ENCODE data around the gene RAD50.
"Not testable (repeated sequence)": the region's sequence is repeated elsewhere in the genome, so short reads cannot be mapped to it uniquely, and the experiment has no call there.

Gene RAD50

GRCh38 chr5:132576123-132576522 is 19.3 kb downstream of the RAD50 start:
- peaks cover 5% of the 10 kb centered on the region for H3K9me3 Mint-ChIP-seq
- no peaks in the 10 kb centered on the region for H3K4me1 Mint-ChIP-seq
- no peak overlapping the region for H3K27ac Mint-ChIP-seq
- peaks cover 69% of the 10 kb centered on the region for H3K36me3 Mint-ChIP-seq (ENCODE audit: low read depth)
- no peak overlapping the region for H3K4me3 Mint-ChIP-seq
- no peak for TF ChIP-seq CTCF (IDR thresholded peaks at IDR 0.05; ENCODE audit: unreplicated experiment in 3 of 3)
- no peaks in the 10 kb centered on the region for H3K27me3 Mint-ChIP-seq (ENCODE audit: low read depth)

- peaks cover 50% of the 10 kb centered on the region for H3K36me3 Mint-ChIP-seq (ENCODE audit: low read depth)
- not testable (repeated sequence) for H3K4me3 Mint-ChIP-seq; H3K27me3 Mint-ChIP-seq (ENCODE audit: low read depth); H3K4me1 Mint-ChIP-seq; H3K27ac Mint-ChIP-seq; H3K9me3 Mint-ChIP-seq
Observed at GRCh38 chr5:132584560-132584959, 27.8 kb downstream of the RAD50 start.

- Mint-ChIP-seq H3K36me3 (ENCODE audit: low read depth) (peaks cover 60% of the 10 kb centered on the region), H3K27me3 (ENCODE audit: low read depth) (no peaks in the 10 kb centered on the region), H3K4me3 (no peak overlapping the region), H3K27ac (no peak overlapping the region), H3K4me1 (no peaks in the 10 kb centered on the region), H3K9me3 (no peaks in the 10 kb centered on the region)
- TF ChIP-seq CTCF (IDR thresholded peaks at IDR 0.05; ENCODE audit: unreplicated experiment in 3 of 3), result no peak
Observed at GRCh38 chr5:132586063-132586462, 29.3 kb downstream of the RAD50 start.

- Mint-ChIP-seq H3K4me1 (no peaks in the 10 kb centered on the region), H3K27ac (no peak overlapping the region), H3K9me3 (no peaks in the 10 kb centered on the region), H3K36me3 (ENCODE audit: low read depth) (peaks cover 51% of the 10 kb centered on the region), H3K27me3 (ENCODE audit: low read depth) (no peaks in the 10 kb centered on the region), H3K4me3 (no peak overlapping the region)
- TF ChIP-seq CTCF (IDR thresholded peaks at IDR 0.05; ENCODE audit: unreplicated experiment in 3 of 3), result no peak
Observed at GRCh38 chr5:132589467-132589866, 32.7 kb downstream of the RAD50 start.

GRCh38 chr5:132591145-132591544 is 34.4 kb downstream of the RAD50 start:
- H3K4me1 Mint-ChIP-seq, result no peaks in the 10 kb centered on the region
- peaks cover 48% of the 10 kb centered on the region for H3K36me3 Mint-ChIP-seq (ENCODE audit: low read depth)
- no peaks in the 10 kb centered on the region for H3K9me3 Mint-ChIP-seq
- no peak for TF ChIP-seq CTCF (IDR thresholded peaks at IDR 0.05; ENCODE audit: unreplicated experiment in 3 of 3)
- H3K4me3 Mint-ChIP-seq, result no peak overlapping the region
- no peaks in the 10 kb centered on the region for H3K27me3 Mint-ChIP-seq (ENCODE audit: low read depth)
- H3K27ac Mint-ChIP-seq, result no peak overlapping the region

GRCh38 chr5:132592521-132592920 is 35.7 kb downstream of the RAD50 start:
- no peak overlapping the region for H3K4me3 Mint-ChIP-seq
- H3K36me3 Mint-ChIP-seq (ENCODE audit: low read depth), result peaks cover 54% of the 10 kb centered on the region
- no peak overlapping the region for H3K27ac Mint-ChIP-seq
- no peaks in the 10 kb centered on the region for H3K27me3 Mint-ChIP-seq (ENCODE audit: low read depth)
- no peaks in the 10 kb centered on the region for H3K9me3 Mint-ChIP-seq
- H3K4me1 Mint-ChIP-seq, result no peaks in the 10 kb centered on the region
- TF ChIP-seq CTCF (IDR thresholded peaks at IDR 0.05; ENCODE audit: unreplicated experiment in 3 of 3), result no peak
